ENCODE measurements around the gene ZBTB9. TPM values are rescaled to one million over a fixed set of nuclear protein-coding genes. Genes with fewer than 3 reads are reported as not detected.

ZBTB9 gene
- total RNA-seq, 1 experiment from 2014 or later, result 19.4 TPM

GRCh38 chr6:33446356-33446755, 8.0 kb upstream of the ZBTB9 start:
- Mint-ChIP-seq H3K9me3 (no peaks in the 10 kb centered on the region), H3K27ac (no peak overlapping the region), H3K36me3 (peaks cover 69% of the 10 kb centered on the region), H3K27me3 (ENCODE audit: low read depth) (no peaks in the 10 kb centered on the region), H3K4me1 (no peaks in the 10 kb centered on the region), H3K4me3 (no peak overlapping the region)
- no peak for ATAC-seq
- POLR2A ChIA-PET, result interaction anchor here (0.7 kb wide), 1 partner anchor 197 kb away, joined by 11 read pairs; no protein-coding TSS in a partner anchor
- CTCF ChIA-PET, result interaction anchor here (1.1 kb wide), 1 partner anchor 8 kb away, joined by 3 read pairs; the partner anchor contains the start of gene ZBTB9
- TF ChIP-seq IRF1 (CRISPR knock-in tag; IDR thresholded peaks at IDR 0.05) (no peak), AFF4 (CRISPR knock-in tag; IDR thresholded peaks at IDR 0.05; ENCODE audit: borderline replicate concordance) (no peak), FOXP4 (CRISPR knock-in tag; IDR thresholded peaks at IDR 0.05) (no peak)
- no peak for DNase-seq (ENCODE audit: low spot score)

- DNase-seq (ENCODE audit: low spot score) (no peak), ATAC-seq (no peak)
- Mint-ChIP-seq H3K27me3 (ENCODE audit: low read depth) (no peaks in the 10 kb centered on the region), H3K27ac (peak overlapping the region; percentile 15; the same call in 1 of the 2 replicates), H3K9me3 (no peaks in the 10 kb centered on the region), H3K4me3 (no peak overlapping the region), H3K36me3 (peaks cover 41% of the 10 kb centered on the region), H3K4me1 (peaks cover 17% of the 10 kb centered on the region)
- TF ChIP-seq RELA (CRISPR knock-in tag; IDR thresholded peaks at IDR 0.05; ENCODE audit: borderline replicate concordance) (no peak), NR1H2 (CRISPR knock-in tag; IDR thresholded peaks at IDR 0.05) (no peak), ZNF512 (CRISPR knock-in tag; IDR thresholded peaks at IDR 0.05; ENCODE audit: borderline replicate concordance) (no peak), ZNF317 (CRISPR knock-in tag; IDR thresholded peaks at IDR 0.05; ENCODE audit: borderline replicate concordance, low read depth) (no peak), NR2C2 (CRISPR knock-in tag; IDR thresholded peaks at IDR 0.05) (no peak), CBFB (CRISPR knock-in tag; IDR thresholded peaks at IDR 0.05; ENCODE audit: low read depth) (no peak), CTCF (IDR thresholded peaks at IDR 0.05) (no peak), HMGA2 (CRISPR knock-in tag; IDR thresholded peaks at IDR 0.05) (no peak), ZNF423 (CRISPR knock-in tag; IDR thresholded peaks at IDR 0.05) (no peak), GABPB1 (CRISPR knock-in tag; IDR thresholded peaks at IDR 0.05) (no peak), TEAD4 (CRISPR knock-in tag; IDR thresholded peaks at IDR 0.05) (no peak), SMAD3 (CRISPR knock-in tag; IDR thresholded peaks at IDR 0.05; ENCODE audit: borderline replicate concordance) (no peak), ESRRA (CRISPR knock-in tag; IDR thresholded peaks at IDR 0.05; ENCODE audit: borderline replicate concordance) (no peak)
- CTCF ChIA-PET, result interaction anchor here (1.1 to 1.5 kb wide), 5 partner anchors 9 to 173 kb away, joined by 3 to 5 read pairs (median 3); partner anchors contain the start of gene B3GALT4
- POLR2A ChIA-PET, result interaction anchor here (0.7 kb wide), 1 partner anchor 133 kb away, joined by 6 read pairs; the partner anchor contains the start of gene ZBTB22
Measured at GRCh38 chr6:33450434-33450833, 3.9 kb upstream of the ZBTB9 start.

All from WTC11 (cell line).